Fibroblast of peridontal ligament (primary cell): ENCODE results near the gene SMIM44.
A peak's percentile ranks its signal among the peaks of the same experiment; 100 is the strongest.

Experiments used
- DNase-seq: peaks from one replicate; pipeline ENCODE4 v3.0.0-alpha.2; 2010; ENCODE audit errors: extremely low read depth

The SMIM44 gene

DNA sequence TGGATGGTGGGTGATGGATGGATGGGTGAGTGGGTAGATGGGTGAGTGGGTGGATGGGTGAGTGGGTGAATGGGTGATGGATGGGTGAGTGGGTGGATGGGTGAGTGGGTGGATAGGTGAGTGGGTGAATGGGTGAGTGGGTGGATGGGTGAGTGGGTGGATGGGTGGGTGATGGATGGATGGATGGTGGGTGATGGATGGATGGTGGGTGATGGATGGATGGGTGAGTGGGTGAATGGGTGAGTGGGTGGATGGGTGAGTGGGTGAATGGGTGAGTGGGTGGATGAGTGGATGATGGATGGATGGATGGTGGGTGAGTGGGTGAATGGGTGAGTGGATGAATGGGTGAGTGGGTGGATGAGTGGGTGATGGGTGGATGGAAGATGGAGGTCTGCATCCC lies 5.7 kb downstream of the SMIM44 start:
- no peak for DNase-seq

DNA sequence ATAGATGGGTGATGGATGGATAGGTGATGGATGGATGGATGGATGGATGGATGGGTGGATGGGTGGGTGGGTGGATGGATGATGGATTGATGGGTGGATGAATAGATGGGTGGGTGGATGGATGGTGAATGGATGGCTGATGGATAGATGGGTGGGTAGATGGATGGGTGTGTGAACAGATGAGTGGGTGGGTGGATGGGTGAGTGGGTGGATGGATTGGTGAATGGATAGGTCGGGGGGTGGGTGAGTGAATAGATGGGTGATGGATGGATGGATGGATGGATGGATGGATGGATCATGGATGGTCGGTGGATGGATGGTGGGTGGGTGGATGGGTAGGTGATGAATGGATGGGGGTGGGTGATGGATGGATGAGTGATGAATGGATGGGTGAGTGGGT lies 6.4 kb downstream of the SMIM44 start:
- no peak for DNase-seq

DNA sequence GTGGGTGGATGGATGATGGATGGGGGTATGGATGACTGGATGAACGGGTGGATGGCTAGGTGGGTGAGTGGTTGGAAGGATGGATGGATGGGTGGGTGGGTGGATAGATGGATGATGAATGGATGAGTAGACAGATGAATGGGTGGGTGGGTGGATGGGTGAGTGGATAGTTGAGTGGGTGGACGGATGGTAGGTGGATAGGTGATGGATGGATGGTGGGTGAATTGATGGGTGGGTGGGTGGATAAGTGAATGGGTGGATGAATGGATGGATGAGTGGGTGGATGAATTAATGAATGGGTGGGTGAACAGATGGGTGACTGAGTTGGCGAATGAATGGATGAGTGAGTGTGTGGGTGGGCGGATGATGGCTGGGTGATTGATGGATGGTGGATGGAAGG lies 7.8 kb downstream of the SMIM44 start:
- no peak for DNase-seq

- no peak for DNase-seq
Observed at GRCh38 chr19:3474614-3475013, 8.6 kb downstream of the SMIM44 start.

DNA sequence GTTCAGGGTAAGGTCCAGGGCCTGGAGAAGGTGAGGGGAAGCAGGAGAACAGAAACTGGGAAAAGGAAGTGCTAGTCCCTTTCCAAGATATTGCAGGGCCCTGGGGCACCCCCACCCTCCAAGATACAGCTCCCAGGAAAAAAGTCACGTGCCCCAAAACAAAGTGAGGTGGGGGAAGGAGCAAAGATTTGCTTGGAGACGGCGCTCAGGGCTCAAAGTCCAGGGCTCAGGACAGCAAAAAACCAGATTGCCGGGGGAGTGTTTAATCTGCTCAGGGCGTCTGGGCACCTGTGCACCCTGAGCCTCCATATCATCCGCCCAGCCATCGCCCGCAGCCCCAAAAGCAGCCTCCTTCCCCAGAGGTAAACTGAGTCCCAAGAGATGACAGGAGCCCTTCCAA lies 9.2 kb downstream of the SMIM44 start:
- no peak for DNase-seq

- DNase-seq, result no peak
Observed at GRCh38 chr19:3471954-3472655, 11.1 kb downstream of the SMIM44 start.

GRCh38 chr19:3470500-3471128 lies 12.6 kb downstream of the SMIM44 start:
- DNase-seq, result no peak

DNA sequence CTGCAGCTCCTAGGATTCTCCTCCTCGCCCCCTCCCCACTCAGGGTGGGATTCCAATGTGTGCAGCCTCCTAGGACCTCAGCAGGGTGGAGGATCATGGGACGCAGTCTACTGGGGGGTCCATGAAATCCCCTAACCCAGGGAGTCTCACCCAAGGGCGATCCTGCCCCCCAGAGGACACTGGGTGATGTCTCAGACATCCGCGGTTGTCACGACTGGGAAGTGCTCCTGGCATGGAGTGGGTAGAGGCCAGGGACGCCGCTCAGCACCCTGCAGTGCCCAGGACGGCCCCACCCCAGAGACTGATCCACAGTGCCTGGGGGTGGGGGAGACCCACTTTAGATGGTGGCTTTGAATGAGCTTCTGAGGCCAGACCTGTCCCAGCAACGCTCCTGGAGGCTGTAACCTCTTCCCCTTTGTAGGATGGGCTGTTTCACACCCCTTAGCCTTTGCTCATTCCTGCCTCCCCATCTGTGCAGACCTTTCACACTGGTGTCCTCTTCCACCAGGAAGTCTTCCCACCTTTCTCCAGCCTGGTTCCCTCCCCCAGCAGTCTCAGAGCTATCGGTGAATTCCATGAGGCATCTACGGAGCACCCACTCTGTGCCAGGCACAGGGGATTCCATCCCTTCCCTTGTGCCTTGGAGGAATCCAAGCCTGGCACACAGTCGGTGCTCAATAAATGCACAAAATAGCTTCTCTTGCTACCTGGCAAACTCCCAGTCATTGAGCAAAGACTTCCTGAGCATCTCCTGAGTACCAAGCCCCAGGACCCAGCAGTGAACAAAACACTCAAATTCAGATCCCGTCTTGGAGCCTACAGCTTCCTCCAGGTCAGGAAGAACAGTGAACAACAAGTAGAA lies 13.4 kb downstream of the SMIM44 start:
- DNase-seq, result no peak

- DNase-seq, result no peak
Observed at GRCh38 chr19:3468211-3468610, 15.0 kb downstream of the SMIM44 start.

GRCh38 chr19:3467437-3468198 lies 15.6 kb downstream of the SMIM44 start:
- DNase-seq, result no peak

DNA sequence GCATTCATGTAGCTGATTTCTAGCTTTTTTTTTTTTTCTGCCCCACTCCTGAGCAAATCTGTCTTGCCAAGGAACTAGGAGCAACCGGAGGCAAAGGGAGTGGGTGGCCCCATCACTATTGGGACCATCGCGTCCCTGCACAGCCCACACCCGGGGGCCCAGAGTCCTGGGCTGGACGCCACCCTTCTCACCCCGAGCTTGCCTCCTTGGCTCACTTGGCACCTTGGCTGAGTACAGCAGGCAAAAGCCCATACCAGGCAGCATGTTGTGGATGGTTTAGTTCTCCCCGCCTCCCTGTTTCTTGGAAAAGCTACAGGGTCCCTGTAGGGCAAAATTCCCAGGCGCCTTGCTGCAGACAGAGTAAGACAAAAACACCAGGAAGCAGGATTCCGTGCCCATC lies 16.6 kb downstream of the SMIM44 start:
- no peak for DNase-seq

DNA sequence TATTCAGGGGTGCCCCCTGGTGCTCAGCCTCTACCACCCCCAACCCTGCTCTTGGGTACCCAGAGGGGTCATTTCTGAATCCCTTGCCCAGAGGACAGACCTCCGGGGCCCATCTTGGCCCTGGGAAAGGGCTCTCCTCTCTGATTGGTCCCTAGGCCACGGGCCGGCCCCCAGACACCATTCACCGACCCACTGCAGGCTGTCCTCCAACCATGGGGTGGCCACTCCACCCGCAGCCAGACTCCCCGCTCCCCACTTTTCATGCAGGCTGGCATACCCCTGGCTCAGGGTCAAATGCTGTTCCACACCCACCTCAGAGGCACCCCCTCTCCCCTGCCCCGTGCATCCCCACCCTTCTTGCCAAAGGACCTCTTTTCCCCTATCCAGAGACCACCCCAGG lies 17.7 kb downstream of the SMIM44 start:
- no peak for DNase-seq

GRCh38 chr19:3464587-3465235 lies 18.5 kb downstream of the SMIM44 start:
- no peak for DNase-seq

DNA sequence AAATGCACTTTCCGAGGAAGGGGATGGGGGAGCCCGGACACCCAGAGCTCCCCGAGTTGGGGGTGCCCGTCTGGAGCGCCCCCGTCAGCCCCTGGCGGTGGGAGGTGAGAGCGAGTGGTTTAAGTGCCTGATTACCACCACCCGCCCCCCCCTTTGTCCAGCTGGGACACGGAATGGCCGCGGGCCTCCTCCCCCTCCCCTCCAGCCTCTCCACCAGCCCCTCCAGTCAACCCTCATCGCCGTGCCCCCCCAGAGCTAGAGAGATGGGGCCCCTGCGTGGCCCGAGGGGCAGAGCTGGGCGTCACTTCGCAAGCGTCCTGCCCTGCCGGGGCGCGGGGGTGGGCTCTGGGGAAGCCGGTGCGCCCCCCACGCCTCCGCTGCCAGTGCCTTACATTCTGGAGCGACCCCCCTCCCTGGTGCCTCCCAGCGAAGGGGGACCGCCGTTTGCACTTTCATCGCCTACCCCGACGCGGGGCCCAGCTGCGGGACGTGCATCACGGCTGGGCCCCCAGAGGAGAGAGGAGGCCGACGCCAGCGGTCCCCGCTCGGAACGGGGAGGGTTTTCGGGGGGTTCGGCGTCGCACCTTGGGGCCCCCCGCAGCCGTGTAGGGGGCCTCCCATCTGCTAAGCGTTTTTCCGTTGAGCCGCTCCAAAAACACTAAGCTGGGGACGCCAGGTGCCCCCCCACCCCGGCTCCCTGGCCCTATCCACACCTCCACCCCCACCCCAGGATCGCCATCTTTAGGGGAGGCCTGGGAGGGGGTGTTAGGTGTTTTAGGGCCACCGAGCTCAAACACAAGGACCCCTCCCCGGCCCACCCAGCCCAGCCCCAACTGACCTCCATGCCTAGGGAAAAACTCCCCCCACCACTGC lies 19.3 kb downstream of the SMIM44 start:
- DNase-seq, result no peak

GRCh38 chr19:3462991-3463713 lies 20.1 kb downstream of the SMIM44 start:
- DNase-seq, result no peak

DNA sequence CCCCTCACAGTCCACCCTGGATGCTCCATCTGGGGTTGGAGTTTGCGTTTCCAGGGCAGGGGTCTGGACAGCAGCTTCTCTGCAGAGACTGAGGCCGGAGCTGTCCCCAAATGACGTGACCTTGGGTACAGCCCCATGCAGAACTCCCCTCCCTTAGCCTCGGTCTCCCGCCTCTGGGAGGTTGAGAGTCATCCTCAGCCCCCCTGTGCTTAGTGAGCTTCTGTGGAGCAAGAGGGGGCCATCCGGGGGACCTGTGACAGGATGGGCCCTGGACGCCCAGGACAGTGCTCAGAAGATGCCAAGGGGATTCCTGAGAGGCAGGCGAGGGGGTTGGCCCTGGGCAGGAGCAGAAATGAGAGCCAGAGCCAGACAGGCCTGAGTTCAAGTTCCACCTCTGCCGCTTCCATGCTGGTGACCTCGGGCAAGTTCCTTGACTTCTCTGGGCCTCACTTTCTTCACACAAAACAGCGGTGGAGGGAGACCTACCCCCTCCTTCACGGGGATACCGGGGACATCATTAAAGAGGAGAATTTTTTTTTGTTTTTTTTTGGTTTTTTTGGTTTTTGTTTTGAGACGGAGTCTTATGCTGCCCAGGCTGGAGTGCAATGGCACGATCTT lies 23.2 kb downstream of the SMIM44 start:
- DNase-seq, result no peak

DNA sequence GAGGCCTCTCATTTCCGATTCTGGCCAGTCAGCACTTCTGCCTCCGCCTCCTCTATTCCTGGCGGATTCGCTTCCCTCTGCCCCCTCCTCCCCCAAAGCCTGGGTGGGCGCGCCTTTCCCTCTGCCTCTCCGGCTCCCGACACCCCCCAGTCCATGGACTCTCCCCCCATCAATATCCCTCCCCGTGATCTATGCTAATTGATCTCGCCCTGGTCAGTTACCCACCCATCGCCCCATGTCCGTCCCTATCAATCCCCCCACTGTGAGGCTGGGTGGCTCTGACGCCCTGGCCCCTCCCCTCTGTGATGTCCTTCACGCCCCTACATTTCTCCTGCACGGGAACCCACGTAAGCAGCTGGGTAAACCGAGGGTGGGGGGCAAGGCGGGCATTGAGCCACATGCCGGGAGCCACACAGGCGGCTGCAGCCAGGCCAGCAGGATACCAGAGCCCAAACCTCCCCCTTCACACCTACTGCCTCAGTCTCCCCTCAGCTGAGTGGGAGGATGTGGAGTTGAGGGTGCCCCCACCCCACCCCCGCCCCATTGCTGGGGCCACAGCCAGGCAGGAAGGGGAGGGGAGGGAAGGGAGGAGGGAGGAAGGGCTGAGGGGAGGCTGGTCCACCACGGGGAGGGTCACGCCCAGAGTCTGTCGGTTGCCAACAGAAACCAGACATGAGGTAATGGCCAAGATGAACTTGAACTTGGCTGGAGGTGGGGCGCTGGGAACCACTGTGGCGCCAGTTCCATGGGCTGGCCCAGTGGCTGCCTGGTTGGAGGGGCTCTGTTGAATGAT lies 24.0 kb downstream of the SMIM44 start:
- DNase-seq, result peak; percentile 87

DNA sequence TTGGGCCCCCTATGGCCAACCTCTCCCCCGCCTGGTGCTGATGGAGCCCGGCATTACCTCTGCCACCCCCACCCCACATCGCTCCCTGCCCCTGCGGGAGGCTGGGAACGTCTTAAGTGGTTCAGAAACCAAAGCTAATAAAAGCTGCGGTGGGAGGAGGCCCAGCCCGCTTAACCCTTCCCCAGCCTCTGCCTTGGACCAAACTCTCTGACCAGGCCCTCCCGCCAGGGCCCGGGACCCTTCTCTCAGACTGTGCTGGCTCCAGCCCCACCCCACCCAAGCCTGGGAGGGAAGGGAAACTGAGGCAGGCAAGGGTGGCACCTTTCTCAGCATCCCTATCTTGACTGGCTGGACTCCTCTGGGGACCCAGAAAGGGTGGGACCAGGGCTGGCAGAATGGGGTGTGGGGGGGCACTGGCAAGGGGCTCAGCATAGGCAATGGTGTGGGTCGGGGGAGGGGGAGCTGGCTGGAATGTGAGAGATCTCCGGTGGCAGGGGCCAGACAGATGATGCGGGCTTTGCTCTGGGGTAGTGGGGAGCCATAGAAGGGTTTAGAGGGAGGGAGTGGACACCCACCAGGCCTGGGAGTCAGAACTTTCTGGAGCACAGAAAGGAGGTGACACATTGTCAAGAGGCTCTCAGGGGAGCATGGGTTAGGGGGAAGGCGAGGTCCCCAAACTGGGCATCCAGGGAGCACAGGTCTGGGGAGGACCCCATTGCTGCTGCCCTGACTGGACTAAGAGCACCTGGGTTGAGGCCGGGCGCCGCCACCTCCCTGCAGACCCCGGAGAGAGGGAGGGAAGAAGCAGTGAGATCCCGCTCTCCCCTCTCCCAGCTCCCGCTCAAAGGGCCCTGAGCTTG lies 24.8 kb downstream of the SMIM44 start:
- no peak for DNase-seq
